A549 (cell line): Measurements from ENCODE around the gene SELENOV. TPM values are rescaled to one million over a fixed set of nuclear protein-coding genes. Genes with fewer than 3 reads are reported as not detected.

Experiments used
- ATAC-seq, 2 experiments: fragments of 200-7000 bp in 1 of 2; fragments of >200 bp in 1 of 2; cut with Nextera tagmentation in 1 of 2; cut with Tn5 transposase in 1 of 2; 3 replicates each; pipeline versions ENCODE4 v1.8.0 to v1.9.1; 2018 to 2020; ENCODE audit warnings: mild to moderate bottlenecking in 1 of 2, moderate library complexity in 1 of 2
- CTCF ChIA-PET: fragments of 300-600 bp; sonication (Branson Sonifier 250); formaldehyde crosslinking; extraction: SDS; loops from one replicate; lab custom pipeline; 2021; ENCODE audit warnings: antibody characterized with exemption, inconsistent platforms; lab: Yijun Ruan, JAX
- POLR2A ChIA-PET: fragments of 350-600 bp; formaldehyde crosslinking; extraction: SDS; loops from one replicate; lab custom pipeline; 2021; ENCODE audit warnings: antibody characterized with exemption, inconsistent platforms; lab: Yijun Ruan, JAX
- DNase-seq, 2 experiments: peaks; one replicate each; pipeline versions ENCODE4 v3.0.0 to v3.0.0-alpha.2; 2011 to 2016; ENCODE audit warnings: low read depth in 1 of 2, low spot score in 1 of 2
- FAIRE-seq: peaks from 2 replicates; lab custom pipeline; 2011; peaks lifted over from hg19 to GRCh38; lab: Jason Lieb, UNC
- H3K27ac ChIP-seq, 2 experiments: fragments of >200 bp; sonication (Bioruptor Twin); formaldehyde crosslinking; 3 replicates each; pipeline ENCODE4 v1.5.1; 2016 to 2017
- H3K4me1 ChIP-seq: fragments of >200 bp; sonication (Bioruptor Twin); formaldehyde crosslinking; 3 replicates; pipeline ENCODE4 v1.6.1; 2016
- H3K4me2 ChIP-seq: fragments of >200 bp; sonication (Bioruptor Twin); formaldehyde crosslinking; 3 replicates; pipeline ENCODE4 v1.6.1; 2016
- H3K4me3 ChIP-seq: fragments of >200 bp; sonication (Bioruptor Twin); formaldehyde crosslinking; 3 replicates; pipeline ENCODE4 v1.5.1; 2016
- H3K9me3 ChIP-seq: fragments of >200 bp; sonication (Bioruptor Twin); formaldehyde crosslinking; 3 replicates; pipeline ENCODE4 v1.6.1; 2016
- BHLHE40 ChIP-seq: IDR thresholded peaks from 2 replicates; pipeline ENCODE4 v1.6.1; 2012; ENCODE audit warnings: low read depth, low read length, inconsistent platforms
- CBX2 ChIP-seq: fragments of 200-600 bp; sonication (generic); IDR thresholded peaks from 2 replicates; pipeline ENCODE4 v1.6.1; 2016; ENCODE audit warnings: low read depth, mild to moderate bottlenecking, borderline replicate concordance
- CEBPB ChIP-seq, 2 experiments: fragments of >200 bp in 1 of 2; sonication (Bioruptor Twin) in 1 of 2; formaldehyde crosslinking in 1 of 2; IDR thresholded peaks; 2 replicates each; pipeline ENCODE4 v1.6.1; 2012 to 2016
- CHD4 ChIP-seq: fragments of 200-600 bp; sonication (generic); IDR thresholded peaks from 2 replicates; pipeline ENCODE4 v1.6.1; 2016; ENCODE audit warnings: antibody characterized with exemption, mild to moderate bottlenecking, borderline replicate concordance
- EHF ChIP-seq: fragments of 250-450 bp; sonication (Bioruptor Pico); IDR thresholded peaks from 2 replicates; pipeline ENCODE4 v1.5.0; 2020; ENCODE audit warnings: mild to moderate bottlenecking
- ESRRA ChIP-seq: fragments of 150-350 bp; IDR thresholded peaks from 2 replicates; pipeline ENCODE4 v1.6.1; 2014; ENCODE audit warnings: mild to moderate bottlenecking, low read length, borderline replicate concordance
- FOXS1 ChIP-seq: fragments of 250-450 bp; sonication (Bioruptor Pico); IDR thresholded peaks from 2 replicates; pipeline ENCODE4 v1.5.0; 2020; ENCODE audit warnings: mild to moderate bottlenecking, moderate library complexity
- GATA3 ChIP-seq: IDR thresholded peaks from 2 replicates; pipeline ENCODE4 v1.6.1; 2012; ENCODE audit warnings: borderline replicate concordance
- HDAC2 ChIP-seq: fragments of 200-600 bp; sonication (generic); IDR thresholded peaks from 2 replicates; pipeline ENCODE4 v1.6.1; 2016
- HEYL ChIP-seq: fragments of 250-450 bp; sonication (Bioruptor Pico); IDR thresholded peaks from 2 replicates; pipeline ENCODE4 v1.8.0; 2021; ENCODE audit warnings: mild to moderate bottlenecking, moderate library complexity
- HOXA7 ChIP-seq: fragments of 250-450 bp; sonication (Bioruptor Pico); IDR thresholded peaks from 2 replicates; pipeline ENCODE4 v1.5.0; 2020; ENCODE audit warnings: mild to moderate bottlenecking, moderate library complexity
- HOXB5 ChIP-seq: fragments of 250-450 bp; sonication (Bioruptor Pico); IDR thresholded peaks from 2 replicates; pipeline ENCODE4 v1.5.0; 2020; ENCODE audit warnings: mild to moderate bottlenecking, moderate library complexity
- JUN ChIP-seq, 2 experiments: fragments of >200 bp; sonication (Bioruptor Twin); formaldehyde crosslinking; IDR thresholded peaks; 2 replicates in 1 of 2; 3 replicates in 1 of 2; pipeline ENCODE4 v1.6.1; 2016 to 2017
- KDM1A ChIP-seq: fragments of 200-600 bp; sonication (generic); IDR thresholded peaks from 2 replicates; pipeline ENCODE4 v1.6.1; 2016; ENCODE audit warnings: low read depth, mild to moderate bottlenecking
- MYC ChIP-seq: IDR thresholded peaks from 2 replicates; pipeline ENCODE4 v1.6.1; 2012; ENCODE audit warnings: mild to moderate bottlenecking, inconsistent platforms, low read length, improper control_type of control experiment, borderline replicate concordance
- RAD21 ChIP-seq, 2 experiments: fragments of >200 bp in 1 of 2; sonication (Bioruptor Twin) in 1 of 2; formaldehyde crosslinking in 1 of 2; IDR thresholded peaks in 1 of 2; conservative IDR thresholded peaks in 1 of 2; 2 replicates in 1 of 2; 3 replicates in 1 of 2; pipeline ENCODE4 v1.6.1; 2012 to 2018; ENCODE audit warnings: inconsistent platforms in 1 of 2
- RFX5 ChIP-seq: fragments of 450-650 bp; IDR thresholded peaks from 2 replicates; pipeline ENCODE4 v1.7.1; 2014; ENCODE audit warnings: antibody characterized with exemption, mild to moderate bottlenecking, moderate library complexity
- TFCP2L1 ChIP-seq: fragments of 250-450 bp; sonication (Bioruptor Pico); IDR thresholded peaks from 2 replicates; pipeline ENCODE4 v1.5.0; 2021; ENCODE audit warnings: mild to moderate bottlenecking
- WGBS: methylation state at CpG from one replicate; pipeline ENCODE4 v1.1.6; 2017; ENCODE audit errors: missing lambda C conversion rate; 5-methylcytosine and 5-hydroxymethylcytosine counted together
- polyA plus RNA-seq, 4 experiments: library from polyadenylated mRNA; depleted of rRNA in 3 of 4; stranded (reverse); fragments of >200 nt; fragmentation: RNase III in 1 of 4; extraction: RNeasy Plus Mini Kit Qiagen cat#74134 plus additional on column Dnase treatment in 1 of 4; gene quantifications; 2 replicates in 3 of 4; 3 replicates in 1 of 4; pipeline ENCODE4 v1.2.3, GENCODE V29; 2011 to 2017
- TF ChIP-seq, protein P1 (sequence below): fragments of 250-450 bp; sonication (Bioruptor Pico); IDR thresholded peaks from 2 replicates; pipeline ENCODE4 v1.5.0; 2020; ENCODE audit warnings: low read depth, mild to moderate bottlenecking, moderate library complexity
- TF ChIP-seq, protein P2 (sequence below): IDR thresholded peaks from 2 replicates; pipeline ENCODE4 v1.6.1; 2012
- TF ChIP-seq, protein P3 (sequence below): fragments of 150-350 bp; IDR thresholded peaks from 2 replicates; pipeline ENCODE4 v1.6.1; 2014; ENCODE audit warnings: low read depth, mild to moderate bottlenecking, low read length
- TF ChIP-seq, protein P4 (sequence below): IDR thresholded peaks from 2 replicates; pipeline ENCODE4 v1.6.1; 2012
- TF ChIP-seq, protein P5 (sequence below): fragments of 200-600 bp; sonication (generic); IDR thresholded peaks from 2 replicates; pipeline ENCODE4 v1.6.1; 2016; ENCODE audit warnings: antibody characterized with exemption, mild to moderate bottlenecking, moderate library complexity
- TF ChIP-seq, protein P6 (sequence below): fragments of 450-650 bp; IDR thresholded peaks from 2 replicates; pipeline ENCODE4 v1.6.1; 2014; ENCODE audit warnings: antibody characterized with exemption
- TF ChIP-seq, protein P7 (sequence below): fragments of >200 bp; sonication (Bioruptor Twin); formaldehyde crosslinking; IDR thresholded peaks from 2 replicates; pipeline ENCODE4 v1.6.1; 2016
- TF ChIP-seq, protein P8 (sequence below): IDR thresholded peaks from 2 replicates; pipeline ENCODE4 v1.6.1; 2012; ENCODE audit warnings: low read depth, borderline replicate concordance
- TF ChIP-seq, protein P9 (sequence below): fragments of >200 bp; sonication (Bioruptor Twin); formaldehyde crosslinking; IDR thresholded peaks from 3 replicates; pipeline ENCODE4 v1.6.1; 2016

The SELENOV gene
- polyA plus RNA-seq, 2 of the 4 experiments (the other 2 are of a cell fraction) = not detected

DNA sequence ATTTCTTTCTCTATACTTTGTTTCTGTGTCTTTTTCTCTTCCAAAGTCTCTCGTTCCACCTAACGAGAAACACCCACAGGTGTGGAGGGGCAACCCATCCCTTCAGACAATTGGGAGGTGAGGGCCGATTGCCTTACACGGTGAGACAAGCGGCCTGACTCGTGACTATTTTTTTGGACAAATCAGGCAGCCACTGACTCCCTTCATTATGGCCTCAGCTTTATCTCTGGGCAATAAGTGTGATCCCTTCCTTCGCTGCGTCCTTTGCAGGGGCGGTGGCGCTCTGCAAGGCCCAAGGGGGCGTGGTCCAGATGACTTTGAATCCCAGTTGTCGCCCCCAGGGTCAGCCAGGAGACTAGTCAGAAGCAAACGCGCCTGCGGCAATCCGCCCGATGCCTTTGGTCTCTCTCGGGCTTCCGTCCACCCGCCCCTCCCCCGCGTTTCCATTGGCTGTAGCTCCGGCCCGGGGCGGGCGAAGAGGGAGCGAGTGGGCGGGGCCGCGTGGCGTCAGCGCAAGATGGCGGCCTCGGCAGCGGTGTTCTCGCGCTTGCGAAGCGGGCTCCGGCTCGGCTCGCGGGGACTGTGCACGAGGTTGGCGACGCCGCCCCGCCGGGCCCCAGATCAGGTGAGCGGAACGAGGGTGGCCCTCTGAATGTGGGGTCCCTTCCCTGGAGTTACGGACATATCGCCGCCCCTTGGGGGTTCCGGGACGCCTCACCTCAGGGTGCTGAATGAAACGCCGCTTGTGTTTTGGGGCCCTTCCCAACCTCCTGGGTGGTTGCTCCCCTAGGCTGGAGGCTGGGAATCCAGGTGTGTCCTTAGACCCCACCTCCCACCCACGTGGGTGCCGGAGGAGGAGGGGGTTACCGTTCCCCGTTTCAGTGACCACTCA is 34.4 kb upstream of the SELENOV start, which contains the start of gene TIMM50:
Gene TIMM50 (plus strand): TSS at position 502 of the 892 bp plus-strand sequence. CDS start 16 bp downstream, at position 518.
- Histone ChIP-seq H3K4me1 (peaks cover 15% of the 10 kb centered on the region), H3K9me3 (no peaks in the 10 kb centered on the region), H3K27ac (peak within 1 kb of the TSS; percentile 86 to 92), H3K4me3 (peak within 1 kb of the TSS; percentile 70), H3K4me2 (peak within 1 kb of the TSS; percentile 85)
- CTCF ChIA-PET = interaction anchor here (0.8 to 8.8 kb wide), 10 partner anchors 10 to 69 kb away, joined by 3 to 108 read pairs (median 6); partner anchors contain the start of genes DLL3, EID2B and PLEKHG2
- DNase-seq (peak; percentile 97), FAIRE-seq (peak; percentile 96), ATAC-seq (peak; percentile 91 to 96)
- 5% methylated on average over 55 of the region's 62 CpGs for WGBS
- POLR2A ChIA-PET = interaction anchor here (0.5 to 1.2 kb wide), 28 partner anchors 10 to 904 kb away, joined by 3 to 30 read pairs (median 4); partner anchors contain the start of genes DLL3, DYRK1B, EID2B and MED29
- TF ChIP-seq HEYL (no peak), KDM1A (no peak), MYC (peak; percentile 94; the same call in 1 of the 2 replicates), CHD4 (no peak), HOXB5 (CRISPR knock-in tag) (peak; percentile 63; the same call in 1 of the 2 replicates), CEBPB (IDR thresholded peaks at IDR 0.05) (peak in 1 of 2 experiments; percentile 48; a peak in 1 of 4 replicates), FOXS1 (no peak), ESRRA (peak; percentile 78), GATA3 (peak; percentile 37; the same call in 1 of the 2 replicates), RAD21 (conservative IDR thresholded peaks at IDR 0.05 in 1 of 2, IDR thresholded peaks at IDR 0.05 in 1 of 2) (no peak), EHF (CRISPR knock-in tag) (peak; percentile 73; the same call in 1 of the 2 replicates), HDAC2 (no peak), JUN (IDR thresholded peaks at IDR 0.05) (peak; percentile 74 to 98), HOXA7 (no peak), CBX2 (no peak), TFCP2L1 (CRISPR knock-in tag) (0 out of 2 replicates have a peak, but pooled peaks have one; percentile 65), BHLHE40 (no peak), RFX5 (peak; percentile 71)
- TF ChIP-seq, protein P1, sequence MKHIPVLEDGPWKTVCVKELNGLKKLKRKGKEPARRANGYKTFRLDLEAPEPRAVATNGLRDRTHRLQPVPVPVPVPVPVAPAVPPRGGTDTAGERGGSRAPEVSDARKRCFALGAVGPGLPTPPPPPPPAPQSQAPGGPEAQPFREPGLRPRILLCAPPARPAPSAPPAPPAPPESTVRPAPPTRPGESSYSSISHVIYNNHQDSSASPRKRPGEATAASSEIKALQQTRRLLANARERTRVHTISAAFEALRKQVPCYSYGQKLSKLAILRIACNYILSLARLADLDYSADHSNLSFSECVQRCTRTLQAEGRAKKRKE (CRISPR knock-in tag) = no peak
- TF ChIP-seq, protein P2, sequence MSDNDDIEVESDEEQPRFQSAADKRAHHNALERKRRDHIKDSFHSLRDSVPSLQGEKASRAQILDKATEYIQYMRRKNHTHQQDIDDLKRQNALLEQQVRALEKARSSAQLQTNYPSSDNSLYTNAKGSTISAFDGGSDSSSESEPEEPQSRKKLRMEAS = peak; percentile 98
- TF ChIP-seq, protein P3, sequence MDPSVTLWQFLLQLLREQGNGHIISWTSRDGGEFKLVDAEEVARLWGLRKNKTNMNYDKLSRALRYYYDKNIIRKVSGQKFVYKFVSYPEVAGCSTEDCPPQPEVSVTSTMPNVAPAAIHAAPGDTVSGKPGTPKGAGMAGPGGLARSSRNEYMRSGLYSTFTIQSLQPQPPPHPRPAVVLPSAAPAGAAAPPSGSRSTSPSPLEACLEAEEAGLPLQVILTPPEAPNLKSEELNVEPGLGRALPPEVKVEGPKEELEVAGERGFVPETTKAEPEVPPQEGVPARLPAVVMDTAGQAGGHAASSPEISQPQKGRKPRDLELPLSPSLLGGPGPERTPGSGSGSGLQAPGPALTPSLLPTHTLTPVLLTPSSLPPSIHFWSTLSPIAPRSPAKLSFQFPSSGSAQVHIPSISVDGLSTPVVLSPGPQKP = no peak
- TF ChIP-seq, protein P4, sequence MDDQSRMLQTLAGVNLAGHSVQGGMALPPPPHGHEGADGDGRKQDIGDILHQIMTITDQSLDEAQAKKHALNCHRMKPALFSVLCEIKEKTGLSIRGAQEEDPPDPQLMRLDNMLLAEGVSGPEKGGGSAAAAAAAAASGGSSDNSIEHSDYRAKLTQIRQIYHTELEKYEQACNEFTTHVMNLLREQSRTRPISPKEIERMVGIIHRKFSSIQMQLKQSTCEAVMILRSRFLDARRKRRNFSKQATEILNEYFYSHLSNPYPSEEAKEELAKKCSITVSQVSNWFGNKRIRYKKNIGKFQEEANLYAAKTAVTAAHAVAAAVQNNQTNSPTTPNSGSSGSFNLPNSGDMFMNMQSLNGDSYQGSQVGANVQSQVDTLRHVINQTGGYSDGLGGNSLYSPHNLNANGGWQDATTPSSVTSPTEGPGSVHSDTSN = peak; percentile 74
- TF ChIP-seq, protein P5, sequence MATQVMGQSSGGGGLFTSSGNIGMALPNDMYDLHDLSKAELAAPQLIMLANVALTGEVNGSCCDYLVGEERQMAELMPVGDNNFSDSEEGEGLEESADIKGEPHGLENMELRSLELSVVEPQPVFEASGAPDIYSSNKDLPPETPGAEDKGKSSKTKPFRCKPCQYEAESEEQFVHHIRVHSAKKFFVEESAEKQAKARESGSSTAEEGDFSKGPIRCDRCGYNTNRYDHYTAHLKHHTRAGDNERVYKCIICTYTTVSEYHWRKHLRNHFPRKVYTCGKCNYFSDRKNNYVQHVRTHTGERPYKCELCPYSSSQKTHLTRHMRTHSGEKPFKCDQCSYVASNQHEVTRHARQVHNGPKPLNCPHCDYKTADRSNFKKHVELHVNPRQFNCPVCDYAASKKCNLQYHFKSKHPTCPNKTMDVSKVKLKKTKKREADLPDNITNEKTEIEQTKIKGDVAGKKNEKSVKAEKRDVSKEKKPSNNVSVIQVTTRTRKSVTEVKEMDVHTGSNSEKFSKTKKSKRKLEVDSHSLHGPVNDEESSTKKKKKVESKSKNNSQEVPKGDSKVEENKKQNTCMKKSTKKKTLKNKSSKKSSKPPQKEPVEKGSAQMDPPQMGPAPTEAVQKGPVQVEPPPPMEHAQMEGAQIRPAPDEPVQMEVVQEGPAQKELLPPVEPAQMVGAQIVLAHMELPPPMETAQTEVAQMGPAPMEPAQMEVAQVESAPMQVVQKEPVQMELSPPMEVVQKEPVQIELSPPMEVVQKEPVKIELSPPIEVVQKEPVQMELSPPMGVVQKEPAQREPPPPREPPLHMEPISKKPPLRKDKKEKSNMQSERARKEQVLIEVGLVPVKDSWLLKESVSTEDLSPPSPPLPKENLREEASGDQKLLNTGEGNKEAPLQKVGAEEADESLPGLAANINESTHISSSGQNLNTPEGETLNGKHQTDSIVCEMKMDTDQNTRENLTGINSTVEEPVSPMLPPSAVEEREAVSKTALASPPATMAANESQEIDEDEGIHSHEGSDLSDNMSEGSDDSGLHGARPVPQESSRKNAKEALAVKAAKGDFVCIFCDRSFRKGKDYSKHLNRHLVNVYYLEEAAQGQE = peak; percentile 56
- TF ChIP-seq, protein P6, sequence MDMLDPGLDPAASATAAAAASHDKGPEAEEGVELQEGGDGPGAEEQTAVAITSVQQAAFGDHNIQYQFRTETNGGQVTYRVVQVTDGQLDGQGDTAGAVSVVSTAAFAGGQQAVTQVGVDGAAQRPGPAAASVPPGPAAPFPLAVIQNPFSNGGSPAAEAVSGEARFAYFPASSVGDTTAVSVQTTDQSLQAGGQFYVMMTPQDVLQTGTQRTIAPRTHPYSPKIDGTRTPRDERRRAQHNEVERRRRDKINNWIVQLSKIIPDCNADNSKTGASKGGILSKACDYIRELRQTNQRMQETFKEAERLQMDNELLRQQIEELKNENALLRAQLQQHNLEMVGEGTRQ = peak; percentile 47
- TF ChIP-seq, protein P7, sequence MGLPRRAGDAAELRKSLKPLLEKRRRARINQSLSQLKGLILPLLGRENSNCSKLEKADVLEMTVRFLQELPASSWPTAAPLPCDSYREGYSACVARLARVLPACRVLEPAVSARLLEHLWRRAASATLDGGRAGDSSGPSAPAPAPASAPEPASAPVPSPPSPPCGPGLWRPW = no peak
- TF ChIP-seq, protein P8, sequence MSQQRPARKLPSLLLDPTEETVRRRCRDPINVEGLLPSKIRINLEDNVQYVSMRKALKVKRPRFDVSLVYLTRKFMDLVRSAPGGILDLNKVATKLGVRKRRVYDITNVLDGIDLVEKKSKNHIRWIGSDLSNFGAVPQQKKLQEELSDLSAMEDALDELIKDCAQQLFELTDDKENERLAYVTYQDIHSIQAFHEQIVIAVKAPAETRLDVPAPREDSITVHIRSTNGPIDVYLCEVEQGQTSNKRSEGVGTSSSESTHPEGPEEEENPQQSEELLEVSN = peak; percentile 86; the same call in 1 of the 2 replicates
- TF ChIP-seq, protein P9, sequence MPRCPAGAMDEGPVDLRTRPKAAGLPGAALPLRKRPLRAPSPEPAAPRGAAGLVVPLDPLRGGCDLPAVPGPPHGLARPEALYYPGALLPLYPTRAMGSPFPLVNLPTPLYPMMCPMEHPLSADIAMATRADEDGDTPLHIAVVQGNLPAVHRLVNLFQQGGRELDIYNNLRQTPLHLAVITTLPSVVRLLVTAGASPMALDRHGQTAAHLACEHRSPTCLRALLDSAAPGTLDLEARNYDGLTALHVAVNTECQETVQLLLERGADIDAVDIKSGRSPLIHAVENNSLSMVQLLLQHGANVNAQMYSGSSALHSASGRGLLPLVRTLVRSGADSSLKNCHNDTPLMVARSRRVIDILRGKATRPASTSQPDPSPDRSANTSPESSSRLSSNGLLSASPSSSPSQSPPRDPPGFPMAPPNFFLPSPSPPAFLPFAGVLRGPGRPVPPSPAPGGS = peak; percentile 92
